ENCODE measurements around the gene ZSCAN21. TPM values are rescaled to one million over a fixed set of nuclear protein-coding genes. Genes with fewer than 3 reads are reported as not detected.

ZSCAN21 gene
- total RNA-seq, 2 experiments from 2014 or later = 6.9 TPM

DNA sequence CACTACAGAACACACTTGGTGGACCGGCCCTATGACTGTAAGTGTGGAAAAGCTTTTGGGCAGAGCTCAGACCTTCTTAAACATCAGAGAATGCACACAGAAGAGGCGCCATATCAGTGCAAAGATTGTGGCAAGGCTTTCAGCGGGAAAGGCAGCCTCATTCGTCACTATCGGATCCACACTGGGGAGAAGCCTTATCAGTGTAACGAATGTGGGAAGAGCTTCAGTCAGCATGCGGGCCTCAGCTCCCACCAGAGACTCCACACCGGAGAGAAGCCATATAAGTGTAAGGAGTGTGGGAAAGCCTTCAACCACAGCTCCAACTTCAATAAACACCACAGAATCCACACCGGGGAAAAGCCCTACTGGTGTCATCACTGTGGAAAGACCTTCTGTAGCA, 14.6 kb downstream of the ZSCAN21 start:
- POLR2A ChIA-PET = interaction anchor here (1.1 kb wide), 1 partner anchor 49 kb away, joined by 3 read pairs; the partner anchor contains the start of gene ZKSCAN1
- H3K4me1 Mint-ChIP-seq = no peaks in the 10 kb centered on the region

GRCh38 chr7:100065452-100066186, 16.0 kb downstream of the ZSCAN21 start:
- peaks cover 53% of the 10 kb centered on the region for H3K36me3 Mint-ChIP-seq (ENCODE audit: low read depth)

More for the DNA sequence above, 14.6 kb downstream of the ZSCAN21 start:
- CTCF ChIA-PET = interaction anchor here (0.6 kb wide), 1 partner anchor 431 kb away, joined by 3 read pairs; no protein-coding TSS in a partner anchor
- peaks cover 47% of the 10 kb centered on the region for H3K36me3 Mint-ChIP-seq (ENCODE audit: low read depth)
- H3K27me3 Mint-ChIP-seq = no peaks in the 10 kb centered on the region
- no peak overlapping the region for H3K27ac Mint-ChIP-seq
- no peak overlapping the region for H3K4me3 Mint-ChIP-seq
- DNase-seq = no peak
- peaks cover 3% of the 10 kb centered on the region for H3K9me3 Mint-ChIP-seq

DNA sequence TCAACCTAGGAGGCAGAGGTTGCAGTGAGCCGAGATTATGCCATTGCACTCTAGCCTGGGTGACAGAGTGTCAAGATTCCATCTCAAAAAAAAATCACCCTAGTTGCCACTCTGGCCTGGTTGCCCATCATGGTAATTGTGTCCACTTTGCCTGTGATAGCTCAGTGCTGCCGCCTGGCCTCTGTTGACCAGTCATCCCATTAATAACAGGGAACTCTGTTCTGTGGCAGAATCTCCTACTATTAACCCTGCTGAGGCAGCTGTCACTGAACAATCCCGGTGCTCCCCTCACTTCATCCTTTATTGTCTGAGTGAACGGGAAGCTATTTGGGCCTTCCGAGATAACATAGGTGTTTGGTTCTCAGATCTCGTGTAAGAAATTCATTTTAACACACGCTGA, 17.4 kb downstream of the ZSCAN21 start:
- peaks cover 22% of the 10 kb centered on the region for H3K9me3 Mint-ChIP-seq
- no peak overlapping the region for H3K27ac Mint-ChIP-seq
- ChIA-PET CTCF (no interaction called here), POLR2A (interaction anchor here (1.1 kb wide), 1 partner anchor 17 kb away, joined by 4 read pairs; the partner anchor contains the start of gene ZSCAN21)
- DNase-seq = no peak
- H3K36me3 Mint-ChIP-seq (ENCODE audit: low read depth) = peaks cover 59% of the 10 kb centered on the region
- H3K27me3 Mint-ChIP-seq = no peaks in the 10 kb centered on the region
- H3K4me3 Mint-ChIP-seq = no peak overlapping the region
- H3K4me1 Mint-ChIP-seq = no peaks in the 10 kb centered on the region

More at GRCh38 chr7:100065452-100066186, 16.0 kb downstream of the ZSCAN21 start:
- Mint-ChIP-seq H3K4me3 (no peak overlapping the region), H3K27ac (no peak overlapping the region), H3K9me3 (peaks cover 8% of the 10 kb centered on the region), H3K4me1 (no peaks in the 10 kb centered on the region), H3K27me3 (no peaks in the 10 kb centered on the region)
- DNase-seq = no peak
- ChIA-PET POLR2A (no interaction called here), CTCF (no interaction called here)

GRCh38 chr7:100069991-100070390, 20.4 kb downstream of the ZSCAN21 start:
- no peak for DNase-seq
- ChIA-PET POLR2A (interaction anchor here (1.0 to 1.6 kb wide), 2 partner anchors 12 to 20 kb away, joined by 3 to 4 read pairs; partner anchors contain the start of gene ZSCAN21), CTCF (interaction anchor here (0.7 kb wide), 1 partner anchor 41 kb away, joined by 3 read pairs; no protein-coding TSS in a partner anchor)
- Mint-ChIP-seq H3K27ac (no peak overlapping the region), H3K27me3 (no peaks in the 10 kb centered on the region), H3K4me1 (no peaks in the 10 kb centered on the region), H3K36me3 (ENCODE audit: low read depth) (peaks cover 76% of the 10 kb centered on the region), H3K4me3 (no peak overlapping the region), H3K9me3 (peaks cover 39% of the 10 kb centered on the region)

GRCh38 chr7:100071018-100071723, 21.6 kb downstream of the ZSCAN21 start:
- no peak for DNase-seq
- peaks cover 81% of the 10 kb centered on the region for H3K36me3 Mint-ChIP-seq (ENCODE audit: low read depth)
- H3K4me3 Mint-ChIP-seq = no peak overlapping the region
- no peaks in the 10 kb centered on the region for H3K27me3 Mint-ChIP-seq
- ChIA-PET POLR2A (interaction anchor here (1.0 to 1.9 kb wide), 4 partner anchors 11 to 56 kb away, joined by 3 to 6 read pairs (median 4); partner anchors contain the start of genes ZKSCAN1 and ZSCAN21), CTCF (interaction anchor here (0.6 to 1.0 kb wide), 2 partner anchors 10 to 21 kb away, joined by 3 read pairs; partner anchors contain the start of gene ZSCAN21)
- peaks cover 45% of the 10 kb centered on the region for H3K9me3 Mint-ChIP-seq
- no peak overlapping the region for H3K27ac Mint-ChIP-seq
- H3K4me1 Mint-ChIP-seq = no peaks in the 10 kb centered on the region

DNA sequence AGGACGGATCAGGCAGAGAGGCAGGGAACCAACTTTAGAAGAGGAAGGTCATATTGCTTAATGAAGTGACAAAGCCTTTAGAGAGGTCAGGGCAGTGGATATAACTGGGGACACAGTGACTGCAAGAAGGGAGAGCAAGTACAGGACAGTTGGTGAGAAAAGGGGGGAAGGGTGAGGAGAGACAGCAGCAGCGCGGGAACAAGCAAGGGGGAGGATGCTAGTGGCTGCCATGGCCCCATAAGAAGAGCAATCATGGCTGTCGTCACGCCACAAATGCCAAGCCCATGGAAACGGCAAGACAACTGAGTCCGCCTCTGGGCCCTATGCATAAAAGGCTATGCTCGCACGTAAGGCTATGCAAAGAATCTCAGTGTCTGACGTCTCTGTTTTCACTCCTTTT, 22.9 kb downstream of the ZSCAN21 start:
- ChIA-PET CTCF (no interaction called here), POLR2A (interaction anchor here (1.9 kb wide), 1 partner anchor 57 kb away, joined by 6 read pairs; the partner anchor contains the start of gene ZKSCAN1)
- DNase-seq = no peak
- Mint-ChIP-seq H3K9me3 (peaks cover 45% of the 10 kb centered on the region), H3K4me3 (no peak overlapping the region), H3K27ac (no peak overlapping the region), H3K4me1 (peaks cover 2% of the 10 kb centered on the region), H3K36me3 (ENCODE audit: low read depth) (peaks cover 87% of the 10 kb centered on the region), H3K27me3 (no peaks in the 10 kb centered on the region)

DNA sequence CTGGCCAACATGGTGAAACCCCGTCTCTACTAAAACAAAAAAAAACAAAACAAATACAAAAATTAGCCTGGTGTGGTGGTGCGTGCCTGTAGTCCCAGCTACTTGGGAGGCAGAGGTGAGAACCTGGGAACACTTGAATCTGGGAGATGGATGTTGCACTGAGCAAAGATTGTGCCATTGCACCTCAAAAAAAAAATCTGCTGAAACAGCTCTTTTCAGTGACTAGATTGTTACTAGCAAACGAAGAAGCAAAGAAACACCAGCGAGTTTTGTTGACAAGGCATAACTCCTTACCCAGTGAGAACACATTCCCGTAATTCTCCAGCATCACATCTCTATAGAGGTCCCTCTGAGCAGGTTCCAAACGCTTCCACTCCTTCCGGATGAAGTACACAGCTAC, 25.3 kb downstream of the ZSCAN21 start:
- Mint-ChIP-seq H3K4me1 (peaks cover 11% of the 10 kb centered on the region), H3K36me3 (ENCODE audit: low read depth) (peaks cover 89% of the 10 kb centered on the region), H3K4me3 (no peak overlapping the region), H3K27me3 (no peaks in the 10 kb centered on the region), H3K27ac (no peak overlapping the region), H3K9me3 (peaks cover 42% of the 10 kb centered on the region)
- CTCF ChIA-PET = interaction anchor here (1.2 kb wide), 1 partner anchor 81 kb away, joined by 3 read pairs; no protein-coding TSS in a partner anchor
- DNase-seq = no peak
- POLR2A ChIA-PET = interaction anchor here (1.0 to 1.1 kb wide), 2 partner anchors 14 to 156 kb away, joined by 3 to 4 read pairs; partner anchors contain the start of gene COPS6

DNA sequence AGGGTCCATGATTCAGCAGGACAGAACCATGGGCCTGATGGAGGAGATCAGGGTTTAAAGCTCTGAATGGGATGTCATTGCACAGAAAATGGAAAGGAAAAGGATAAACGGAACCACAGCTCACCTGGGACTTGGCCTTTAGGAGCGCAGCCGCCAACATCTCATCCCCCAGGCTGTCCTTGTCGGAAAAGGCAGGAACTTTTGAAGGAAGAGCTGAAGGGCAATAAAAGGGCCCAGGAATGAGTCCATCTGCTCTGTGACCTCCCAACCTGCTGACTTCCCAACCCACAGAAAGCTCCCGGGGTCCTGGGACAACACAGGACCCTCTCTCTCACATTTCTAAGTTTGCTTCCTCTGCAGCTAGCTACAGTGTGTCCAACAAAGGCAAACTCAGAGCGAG, 25.8 kb downstream of the ZSCAN21 start:
- Mint-ChIP-seq H3K9me3 (peaks cover 39% of the 10 kb centered on the region), H3K27ac (no peak overlapping the region), H3K36me3 (ENCODE audit: low read depth) (peaks cover 87% of the 10 kb centered on the region), H3K27me3 (no peaks in the 10 kb centered on the region), H3K4me3 (no peak overlapping the region), H3K4me1 (peaks cover 15% of the 10 kb centered on the region)
- no peak for DNase-seq
- CTCF ChIA-PET = interaction anchor here (1.2 kb wide), 1 partner anchor 82 kb away, joined by 3 read pairs; no protein-coding TSS in a partner anchor
- POLR2A ChIA-PET = interaction anchor here (1.0 to 1.1 kb wide), 2 partner anchors 13 to 157 kb away, joined by 3 to 4 read pairs; partner anchors contain the start of gene COPS6

DNA sequence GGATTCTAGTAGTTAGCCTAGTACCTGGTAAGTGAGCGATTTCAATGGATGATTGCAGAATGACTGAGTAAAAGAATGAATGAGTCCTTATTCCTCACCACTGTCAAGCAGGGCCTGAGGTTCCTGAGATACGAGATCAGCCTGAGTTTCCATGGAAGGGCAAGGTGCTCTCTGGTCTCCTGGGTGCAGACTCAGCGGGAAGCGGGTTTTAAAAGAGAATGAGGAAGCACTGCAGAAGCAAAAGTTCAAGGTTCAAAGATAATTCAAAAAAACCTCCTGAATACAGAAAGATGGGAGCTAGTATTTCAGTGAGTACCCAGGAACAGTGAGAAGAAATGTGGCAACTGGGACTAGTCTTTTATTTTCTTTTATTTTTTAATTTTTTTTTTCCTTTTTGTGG, 27.6 kb downstream of the ZSCAN21 start:
- Mint-ChIP-seq H3K9me3 (peaks cover 21% of the 10 kb centered on the region), H3K36me3 (ENCODE audit: low read depth) (peaks cover 75% of the 10 kb centered on the region), H3K27me3 (no peaks in the 10 kb centered on the region), H3K4me3 (no peak overlapping the region), H3K4me1 (peaks cover 26% of the 10 kb centered on the region), H3K27ac (no peak overlapping the region)
- no peak for DNase-seq
- ChIA-PET CTCF (interaction anchor here (0.6 kb wide), 1 partner anchor 8 kb away, joined by 3 read pairs; no protein-coding TSS in a partner anchor), POLR2A (no interaction called here)

- Mint-ChIP-seq H3K27me3 (peaks cover 3% of the 10 kb centered on the region), H3K27ac (no peak overlapping the region), H3K4me1 (peaks cover 33% of the 10 kb centered on the region), H3K36me3 (ENCODE audit: low read depth) (peaks cover 56% of the 10 kb centered on the region), H3K4me3 (peak overlapping the region; percentile 6), H3K9me3 (peaks cover 10% of the 10 kb centered on the region)
- ChIA-PET POLR2A (interaction anchor here (1.0 kb wide), 1 partner anchor 64 kb away, joined by 3 read pairs; the partner anchor contains the start of gene ZKSCAN1), CTCF (no interaction called here)
- DNase-seq = no peak
These were observed 29.5 kb downstream of the ZSCAN21 start for GRCh38 chr7:100079024-100079560.

DNA sequence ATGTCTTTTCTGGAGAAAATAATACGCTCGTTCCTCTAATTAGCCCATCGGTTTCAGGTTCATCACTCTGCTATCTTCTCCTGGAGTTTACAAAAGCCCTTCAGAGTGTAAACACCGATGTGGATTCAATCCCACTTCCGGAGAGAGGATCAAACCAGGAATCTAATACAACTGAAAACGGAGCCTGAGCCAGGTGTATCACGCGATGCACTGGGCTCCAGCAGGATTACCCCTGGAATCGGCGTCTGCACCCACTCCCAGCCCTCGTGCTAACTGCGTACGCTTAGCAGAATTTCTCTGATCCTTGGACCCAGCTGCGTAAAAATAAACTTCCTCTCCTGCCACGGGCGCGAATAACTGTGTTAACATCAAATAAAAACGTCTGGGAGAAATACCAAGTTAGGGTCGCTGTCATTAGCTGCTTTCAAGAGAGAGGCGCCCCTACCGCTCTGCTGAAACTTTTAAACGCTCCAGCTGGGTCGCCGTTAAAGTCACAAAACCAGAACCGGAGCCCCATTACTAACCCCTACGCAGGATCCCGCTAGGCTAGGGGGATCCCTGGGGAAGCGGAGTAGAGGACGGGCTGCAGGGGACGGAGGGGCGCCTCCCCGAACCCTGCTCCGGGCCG, 31.4 kb downstream of the ZSCAN21 start:
- Mint-ChIP-seq H3K27ac (peak overlapping the region; percentile 79), H3K4me3 (peak overlapping the region; percentile 81), H3K27me3 (peaks cover 3% of the 10 kb centered on the region), H3K36me3 (ENCODE audit: low read depth) (peaks cover 37% of the 10 kb centered on the region), H3K9me3 (no peaks in the 10 kb centered on the region), H3K4me1 (peaks cover 33% of the 10 kb centered on the region)
- DNase-seq = no peak
- CTCF ChIA-PET = interaction anchor here (0.7 kb wide), 1 partner anchor 10 kb away, joined by 3 read pairs; no protein-coding TSS in a partner anchor
- POLR2A ChIA-PET = interaction anchor here (1.3 to 11.1 kb wide), 4 partner anchors 20 to 162 kb away, joined by 7 to 169 read pairs (median 12); partner anchors contain the start of genes AP4M1, MBLAC1, MCM7 and TRIM4

Data from activated CD4-positive, alpha-beta memory T cell treated with anti-CD3 and anti-CD28 coated beads, Interleukin-2, amount 10 ng/mL, durations not matched to agents 7 days and 5 days (primary cell).